Stimulated activated CD4-positive, alpha-beta T cell treated with anti-CD3 and anti-CD28 coated beads, Interleukin-1b, Interleukin-23, amount 100 ng/mL, for 4 hours (primary cell): ENCODE data around the gene ZNF337.
"Not testable (repeated sequence)": the region's sequence is repeated elsewhere in the genome, so short reads cannot be mapped to it uniquely, and the experiment has no call there.

Experiments
- DNase-seq, 2 donors: peaks; one replicate each; pipeline ENCODE4 v3.0.0-alpha.2; 2020; ENCODE audit warnings: low read depth in 2 of 2

Gene ZNF337

DNA sequence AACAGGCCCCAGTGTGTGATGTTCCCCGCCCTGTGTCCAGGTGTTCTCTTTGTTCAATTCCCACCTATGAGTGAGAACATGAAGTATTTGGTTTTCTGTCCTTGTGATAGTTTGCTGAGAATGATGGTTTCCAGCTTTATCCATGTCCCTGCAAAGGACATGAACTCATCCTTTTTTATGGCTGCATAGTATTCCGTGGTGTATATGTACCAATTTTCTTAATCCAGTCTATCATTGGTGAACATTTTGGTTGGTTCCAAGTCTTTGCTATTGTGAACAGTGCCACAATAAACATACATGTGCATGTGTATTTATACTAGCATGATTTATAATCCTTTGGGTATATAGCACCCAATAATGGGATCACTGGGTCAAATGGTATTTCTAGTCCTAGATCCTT is 66.0 kb downstream of the ZNF337 start:
- not testable (repeated sequence) for DNase-seq

DNA sequence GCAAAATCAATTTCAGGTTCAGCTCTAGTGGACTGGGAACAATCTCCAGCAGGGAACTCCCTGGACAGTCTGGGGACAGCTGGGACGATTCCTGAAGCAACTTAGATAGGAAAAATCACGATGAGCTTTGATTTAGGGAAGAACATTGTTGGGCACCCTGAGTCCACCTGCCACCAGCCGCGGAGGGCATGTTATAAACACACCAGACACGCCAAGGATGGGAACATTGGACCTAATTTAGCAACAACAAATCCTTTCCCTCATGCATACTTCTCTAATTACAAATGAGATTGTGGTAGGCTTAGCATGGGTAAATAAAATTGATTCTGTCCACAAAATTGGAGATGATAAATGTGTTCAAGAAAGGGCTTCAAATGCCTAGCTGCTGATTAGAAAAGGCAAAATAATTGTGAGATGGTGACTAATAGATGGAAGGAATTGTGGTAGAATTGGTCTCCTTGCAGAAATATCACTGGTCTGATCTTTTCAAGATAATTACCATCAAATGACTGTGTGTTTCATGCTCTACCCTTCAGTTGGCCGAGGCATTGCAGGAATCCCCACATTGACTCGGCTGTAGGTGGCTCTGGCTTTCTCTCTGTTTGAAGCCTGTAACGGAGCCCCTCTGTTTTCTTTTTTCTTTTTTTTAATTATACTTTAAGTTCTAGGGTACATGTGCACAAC is 66.7 kb downstream of the ZNF337 start:
- no peak for DNase-seq

DNA sequence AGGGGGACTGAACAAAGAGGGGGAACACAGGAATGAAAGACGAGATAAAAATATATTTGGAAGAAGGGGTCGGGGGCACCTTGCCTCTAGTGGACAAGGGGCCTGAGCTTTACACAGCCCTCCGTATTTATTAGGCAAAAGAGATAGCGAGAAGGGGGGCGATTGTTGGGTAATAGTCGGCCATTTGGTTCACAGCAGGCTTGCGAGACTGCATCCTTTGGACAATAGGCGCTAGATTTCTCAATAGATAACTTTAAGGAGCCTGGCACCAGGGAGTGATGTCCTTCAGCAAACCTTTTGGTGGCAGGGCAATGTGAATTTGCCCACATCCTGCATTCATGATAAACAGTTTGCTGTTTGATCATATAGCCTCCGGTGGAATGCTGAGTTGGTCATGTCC is 69.9 kb downstream of the ZNF337 start:
- no peak for DNase-seq

DNA sequence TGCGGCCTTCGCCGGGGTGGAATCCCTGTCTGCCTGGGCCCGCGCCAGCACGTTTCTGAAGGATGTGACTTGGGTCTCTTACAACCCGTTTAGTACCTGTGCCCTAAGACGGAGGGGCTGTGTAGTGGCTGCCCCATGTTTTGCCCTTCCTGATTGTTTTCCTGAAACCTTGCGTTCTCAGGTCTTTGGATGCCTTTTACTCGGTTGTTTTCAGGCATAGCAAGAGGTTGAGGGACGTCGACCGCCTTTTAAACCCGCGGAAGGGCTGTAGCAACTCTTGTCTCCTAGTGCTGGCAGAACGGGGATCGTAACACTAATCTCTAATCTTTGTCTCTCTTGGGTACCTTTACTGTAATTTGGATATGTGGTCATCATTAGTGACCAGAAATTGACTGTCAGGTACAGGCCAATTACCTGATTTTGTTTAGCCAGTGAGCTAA is 72.1 kb downstream of the ZNF337 start:
- no peak for DNase-seq
